ENCODE results near the gene PARP8. TPM values are rescaled to one million over a fixed set of nuclear protein-coding genes. Genes with fewer than 3 reads are reported as not detected.

Gene PARP8
- polyA plus RNA-seq, 1 experiment, result 25.1 TPM

GRCh38 chr5:50763351-50763750, 96.9 kb downstream of the PARP8 start:
- Histone ChIP-seq H3K27me3 (ENCODE audit: control insufficient read depth, insufficient read depth, low read length) (no peaks in the 10 kb centered on the region), H3K27ac (ENCODE audit: low read depth, low read length) (no peak overlapping the region), H3K9me3 (ENCODE audit: control insufficient read depth, insufficient read depth, low read length) (no peaks in the 10 kb centered on the region), H3K4me3 (ENCODE audit: low read depth, low read length) (no peak overlapping the region)
- no peak for DNase-seq (ENCODE audit: low read depth, low spot score)
- ChIA-PET CTCF (interaction anchor here (6.7 kb wide), 1 partner anchor 12 kb away, joined by 40 read pairs; no protein-coding TSS in a partner anchor), POLR2A (no interaction called here)
- TF ChIP-seq, protein P1, sequence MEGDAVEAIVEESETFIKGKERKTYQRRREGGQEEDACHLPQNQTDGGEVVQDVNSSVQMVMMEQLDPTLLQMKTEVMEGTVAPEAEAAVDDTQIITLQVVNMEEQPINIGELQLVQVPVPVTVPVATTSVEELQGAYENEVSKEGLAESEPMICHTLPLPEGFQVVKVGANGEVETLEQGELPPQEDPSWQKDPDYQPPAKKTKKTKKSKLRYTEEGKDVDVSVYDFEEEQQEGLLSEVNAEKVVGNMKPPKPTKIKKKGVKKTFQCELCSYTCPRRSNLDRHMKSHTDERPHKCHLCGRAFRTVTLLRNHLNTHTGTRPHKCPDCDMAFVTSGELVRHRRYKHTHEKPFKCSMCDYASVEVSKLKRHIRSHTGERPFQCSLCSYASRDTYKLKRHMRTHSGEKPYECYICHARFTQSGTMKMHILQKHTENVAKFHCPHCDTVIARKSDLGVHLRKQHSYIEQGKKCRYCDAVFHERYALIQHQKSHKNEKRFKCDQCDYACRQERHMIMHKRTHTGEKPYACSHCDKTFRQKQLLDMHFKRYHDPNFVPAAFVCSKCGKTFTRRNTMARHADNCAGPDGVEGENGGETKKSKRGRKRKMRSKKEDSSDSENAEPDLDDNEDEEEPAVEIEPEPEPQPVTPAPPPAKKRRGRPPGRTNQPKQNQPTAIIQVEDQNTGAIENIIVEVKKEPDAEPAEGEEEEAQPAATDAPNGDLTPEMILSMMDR (IDR thresholded peaks at IDR 0.05; ENCODE audit: low read depth, low read length), result no peak

DNA sequence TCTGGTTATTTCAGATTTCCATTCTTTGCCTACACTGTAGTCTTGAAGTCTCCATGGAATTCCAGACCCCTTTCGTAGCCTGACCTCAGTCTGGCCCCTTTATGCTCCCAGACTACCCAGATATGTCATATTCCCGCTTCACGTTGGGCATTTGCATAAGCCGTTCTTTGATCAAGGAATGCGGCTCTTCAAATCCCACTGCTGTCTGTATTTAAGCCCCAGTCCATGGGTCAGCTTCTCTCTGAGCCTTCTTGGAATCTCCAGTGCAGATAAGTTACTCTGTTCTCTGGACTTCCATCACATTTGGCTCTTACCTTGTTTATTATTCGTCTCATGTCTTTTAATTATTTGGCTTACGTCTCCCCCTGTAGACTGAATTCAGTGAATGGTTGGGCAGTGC, 97.4 kb downstream of the PARP8 start:
- H3K27ac ChIP-seq (ENCODE audit: low read depth, low read length), result no peak overlapping the region
- H3K9me3 ChIP-seq (ENCODE audit: control insufficient read depth, insufficient read depth, low read length), result no peaks in the 10 kb centered on the region
- ChIA-PET CTCF (interaction anchor here (6.7 kb wide), 1 partner anchor 12 kb away, joined by 40 read pairs; no protein-coding TSS in a partner anchor), POLR2A (no interaction called here)
- no peaks in the 10 kb centered on the region for H3K27me3 ChIP-seq (ENCODE audit: control insufficient read depth, insufficient read depth, low read length)
- TF ChIP-seq, protein P1 (IDR thresholded peaks at IDR 0.05; ENCODE audit: low read depth, low read length), result no peak
- no peak for DNase-seq (ENCODE audit: low read depth, low spot score)
- no peak overlapping the region for H3K4me3 ChIP-seq (ENCODE audit: low read depth, low read length)

GRCh38 chr5:50766042-50766441, 99.6 kb downstream of the PARP8 start:
- H3K27ac ChIP-seq (ENCODE audit: low read depth, low read length), result no peak overlapping the region
- ChIA-PET POLR2A (no interaction called here), CTCF (interaction anchor here (6.7 kb wide), 1 partner anchor 14 kb away, joined by 40 read pairs; no protein-coding TSS in a partner anchor)
- TF ChIP-seq, protein P1 (IDR thresholded peaks at IDR 0.05; ENCODE audit: low read depth, low read length), result no peak
- H3K27me3 ChIP-seq (ENCODE audit: control insufficient read depth, insufficient read depth, low read length), result no peaks in the 10 kb centered on the region
- no peaks in the 10 kb centered on the region for H3K9me3 ChIP-seq (ENCODE audit: control insufficient read depth, insufficient read depth, low read length)
- no peak overlapping the region for H3K4me3 ChIP-seq (ENCODE audit: low read depth, low read length)
- no peak for DNase-seq (ENCODE audit: low read depth, low spot score)

- H3K4me3 ChIP-seq (ENCODE audit: low read depth, low read length), result no peak overlapping the region
- POLR2A ChIA-PET, result no interaction called here
- no peaks in the 10 kb centered on the region for H3K9me3 ChIP-seq (ENCODE audit: control insufficient read depth, insufficient read depth, low read length)
- CTCF ChIA-PET, result interaction anchor here (6.7 kb wide), 1 partner anchor 15 kb away, joined by 40 read pairs; no protein-coding TSS in a partner anchor
- H3K27ac ChIP-seq (ENCODE audit: low read depth, low read length), result no peak overlapping the region
- no peaks in the 10 kb centered on the region for H3K27me3 ChIP-seq (ENCODE audit: control insufficient read depth, insufficient read depth, low read length)
- TF ChIP-seq, protein P1 (IDR thresholded peaks at IDR 0.05; ENCODE audit: low read depth, low read length), result no peak
- DNase-seq (ENCODE audit: low read depth, low spot score), result no peak
Measured at GRCh38 chr5:50766462-50766861, 100.0 kb downstream of the PARP8 start.

GRCh38 chr5:50766967-50767366, 100.5 kb downstream of the PARP8 start:
- ChIA-PET POLR2A (no interaction called here), CTCF (interaction anchor here (6.7 kb wide), 1 partner anchor 15 kb away, joined by 40 read pairs; no protein-coding TSS in a partner anchor)
- Histone ChIP-seq H3K4me3 (ENCODE audit: low read depth, low read length) (no peak overlapping the region), H3K27ac (ENCODE audit: low read depth, low read length) (no peak overlapping the region), H3K27me3 (ENCODE audit: control insufficient read depth, insufficient read depth, low read length) (no peaks in the 10 kb centered on the region), H3K9me3 (ENCODE audit: control insufficient read depth, insufficient read depth, low read length) (no peaks in the 10 kb centered on the region)
- no peak for DNase-seq (ENCODE audit: low read depth, low spot score)
- TF ChIP-seq, protein P1 (IDR thresholded peaks at IDR 0.05; ENCODE audit: low read depth, low read length), result no peak
